Stomach (tissue), 4 donors: ENCODE measurements around the gene GTF2H1.

Source experiments
- POLR2A ChIP-seq, 4 donors: fragments of 450-650 bp; IDR thresholded peaks; one replicate each; pipeline ENCODE4 v1.6.1; 2016; ENCODE audit warnings: antibody characterized with exemption in 4 of 4, control low read depth in 2 of 4, mild to moderate bottlenecking in 1 of 4, moderate library complexity in 1 of 4
- POLR2AphosphoS5 ChIP-seq, 3 donors: sonication (generic); formaldehyde crosslinking; IDR thresholded peaks; one replicate each; pipeline ENCODE4 v1.6.1; 2016; ENCODE audit warnings: antibody characterized with exemption in 3 of 3

GRCh38 chr11:18358646-18359045 lies 36.3 kb downstream of the GTF2H1 start:
- TF ChIP-seq POLR2A (IDR thresholded peaks at IDR 0.05) (no peak), POLR2AphosphoS5 (IDR thresholded peaks at IDR 0.05) (no peak)
